Thyroid gland (tissue), 4 donors: ENCODE measurements around the gene NIT2.

Experiments
- POLR2A ChIP-seq, 2 donors: fragments of 450-650 bp; IDR thresholded peaks; one replicate each; pipeline ENCODE4 v1.6.1; 2017; ENCODE audit warnings: antibody characterized with exemption in 2 of 2, mild to moderate bottlenecking in 2 of 2, moderate library complexity in 1 of 2
- TF ChIP-seq, protein P1 (sequence below), 6 experiments: fragments of 200-600 bp in 3 of 6; fragments of 450-650 bp in 3 of 6; sonication (generic) in 3 of 6; IDR thresholded peaks; one replicate each; pipeline ENCODE4 v1.5.1; 2016 to 2019; ENCODE audit warnings: antibody characterized with exemption in 6 of 6, mild to moderate bottlenecking in 2 of 6, inconsistent platforms in 1 of 6, moderate library complexity in 1 of 6

DNA sequence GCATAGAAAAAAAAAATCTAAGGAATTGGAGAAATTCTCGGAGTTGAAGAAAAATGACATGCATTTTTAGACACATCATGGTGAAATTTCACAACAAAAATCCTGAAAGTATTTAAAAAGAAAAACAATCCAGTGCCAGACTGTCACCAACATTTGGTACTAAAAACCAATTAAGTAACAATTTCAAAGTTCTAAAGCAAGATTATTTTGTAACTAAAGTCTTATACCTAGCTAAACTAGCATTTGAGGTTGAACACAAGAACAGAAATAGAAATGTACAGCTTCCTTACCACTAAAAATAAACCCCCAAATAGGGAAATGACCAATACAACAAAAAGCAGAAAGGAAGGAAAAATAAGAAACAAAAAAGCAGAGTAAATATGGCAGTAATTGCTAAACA, 54.5 kb downstream of the NIT2 start:
- TF ChIP-seq, protein P1, sequence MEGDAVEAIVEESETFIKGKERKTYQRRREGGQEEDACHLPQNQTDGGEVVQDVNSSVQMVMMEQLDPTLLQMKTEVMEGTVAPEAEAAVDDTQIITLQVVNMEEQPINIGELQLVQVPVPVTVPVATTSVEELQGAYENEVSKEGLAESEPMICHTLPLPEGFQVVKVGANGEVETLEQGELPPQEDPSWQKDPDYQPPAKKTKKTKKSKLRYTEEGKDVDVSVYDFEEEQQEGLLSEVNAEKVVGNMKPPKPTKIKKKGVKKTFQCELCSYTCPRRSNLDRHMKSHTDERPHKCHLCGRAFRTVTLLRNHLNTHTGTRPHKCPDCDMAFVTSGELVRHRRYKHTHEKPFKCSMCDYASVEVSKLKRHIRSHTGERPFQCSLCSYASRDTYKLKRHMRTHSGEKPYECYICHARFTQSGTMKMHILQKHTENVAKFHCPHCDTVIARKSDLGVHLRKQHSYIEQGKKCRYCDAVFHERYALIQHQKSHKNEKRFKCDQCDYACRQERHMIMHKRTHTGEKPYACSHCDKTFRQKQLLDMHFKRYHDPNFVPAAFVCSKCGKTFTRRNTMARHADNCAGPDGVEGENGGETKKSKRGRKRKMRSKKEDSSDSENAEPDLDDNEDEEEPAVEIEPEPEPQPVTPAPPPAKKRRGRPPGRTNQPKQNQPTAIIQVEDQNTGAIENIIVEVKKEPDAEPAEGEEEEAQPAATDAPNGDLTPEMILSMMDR (IDR thresholded peaks at IDR 0.05): no peak
- TF ChIP-seq POLR2A (IDR thresholded peaks at IDR 0.05): no peak
